ENCODE measurements around the gene BBLN.
"Not testable (repeated sequence)": the region's sequence is repeated elsewhere in the genome, so short reads cannot be mapped to it uniquely, and the experiment has no call there.

The BBLN gene

DNA sequence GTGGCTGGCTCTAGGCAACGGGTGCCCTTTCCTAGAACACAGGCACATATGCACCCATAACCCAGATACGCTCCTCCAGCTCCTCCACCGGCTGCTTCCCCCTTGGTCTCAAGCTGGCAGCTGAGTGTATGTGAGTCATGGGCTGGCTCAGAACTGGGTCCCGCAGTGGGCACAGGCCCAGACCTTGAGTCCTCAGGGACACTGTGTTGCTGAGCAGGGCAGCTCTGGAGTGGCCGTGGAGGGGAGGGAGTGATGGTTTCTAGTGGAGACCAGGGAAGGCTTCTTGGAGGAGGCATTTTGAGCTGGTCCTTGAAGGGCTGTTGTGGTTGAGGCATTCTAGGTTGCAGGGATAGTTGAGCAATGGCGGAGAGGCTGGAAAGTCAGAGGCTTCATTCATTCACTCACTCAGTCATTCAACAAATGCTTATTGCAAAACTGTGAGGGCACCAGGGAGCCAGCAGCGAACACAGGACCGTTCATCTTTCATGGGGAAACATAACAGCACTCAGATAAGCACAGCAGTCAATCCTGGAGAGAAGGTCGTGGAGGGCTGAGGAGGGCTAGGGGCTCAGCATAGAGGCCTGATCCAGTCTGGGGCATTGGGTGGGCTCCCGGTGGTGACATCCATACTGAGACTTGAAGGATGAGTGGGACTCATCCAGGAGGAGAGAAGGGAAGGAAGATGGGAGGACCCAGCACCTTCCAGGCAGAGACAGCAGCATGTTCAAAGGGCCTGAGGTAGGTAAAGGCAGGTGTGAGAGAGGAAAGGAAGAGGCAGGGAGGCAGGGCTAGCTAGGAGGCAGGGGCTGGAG is 2.4 kb downstream of the BBLN start:
- DNase-seq (ENCODE audit: low read depth in 4 of 4, low spot score in 1 of 4), result no peak

DNA sequence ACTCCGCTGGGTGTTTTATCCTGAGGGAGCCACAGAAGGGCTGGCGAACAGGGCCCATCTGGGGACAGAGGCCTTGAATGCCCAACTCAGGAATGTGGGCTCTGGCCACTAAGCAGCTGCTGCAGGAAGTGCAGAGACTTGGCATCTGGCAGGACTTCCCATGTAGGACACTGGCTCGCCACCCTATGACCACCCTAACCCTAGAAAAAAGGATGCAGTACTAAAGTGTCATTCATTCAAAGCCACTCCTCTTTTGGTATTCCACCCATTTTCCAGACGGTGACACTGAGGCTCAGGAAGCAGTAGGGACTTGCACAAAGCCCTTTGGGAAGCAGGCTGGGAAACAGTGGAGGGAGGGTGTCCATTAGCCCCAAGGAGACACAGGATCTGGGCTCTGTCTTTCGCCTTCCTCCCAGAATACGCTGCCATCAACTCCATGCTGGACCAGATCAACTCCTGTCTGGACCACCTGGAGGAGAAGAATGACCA is 3.0 kb downstream of the BBLN start:
- no peak for DNase-seq (ENCODE audit: low read depth in 4 of 4, low spot score in 1 of 4)

DNA sequence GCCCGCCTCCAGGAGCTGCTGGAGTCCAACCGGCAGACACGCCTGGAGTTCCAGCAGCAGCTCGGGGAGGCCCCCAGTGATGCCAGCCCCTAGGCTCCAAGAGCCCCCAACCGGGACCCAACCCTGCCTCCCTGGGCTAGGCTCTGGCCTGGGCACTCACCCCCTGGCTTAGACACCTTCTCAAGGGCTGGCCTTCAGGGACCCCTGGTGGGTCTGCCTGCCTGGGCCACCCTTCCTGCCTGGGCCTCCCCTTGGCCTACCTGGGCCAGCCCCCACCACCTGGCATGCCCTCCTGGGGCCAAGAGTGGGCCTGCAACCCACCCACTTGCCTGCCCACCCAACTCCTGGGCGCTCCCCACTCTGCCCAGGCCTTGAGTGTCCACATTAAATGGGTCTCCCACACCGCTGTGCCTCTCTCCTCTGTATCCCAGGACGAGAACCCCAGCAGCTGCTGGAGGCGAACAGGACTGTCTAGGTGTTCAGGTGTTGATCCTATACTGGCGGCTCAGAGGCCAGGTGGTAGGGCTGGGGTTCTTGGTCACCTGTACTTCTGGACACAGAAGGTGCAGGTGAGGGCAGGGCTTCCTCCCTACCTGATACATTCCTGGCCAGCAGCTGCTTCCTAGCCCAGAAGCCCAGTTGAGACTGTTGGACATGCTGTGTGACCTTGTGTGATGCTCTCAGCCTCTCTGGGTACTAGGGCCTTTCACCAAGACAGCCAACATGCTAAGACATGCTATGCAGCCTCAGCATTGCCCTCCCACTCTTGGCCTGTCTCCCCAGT is 3.6 kb downstream of the BBLN start:
- no peak for DNase-seq (ENCODE audit: low read depth in 4 of 4, low spot score in 1 of 4)

DNA sequence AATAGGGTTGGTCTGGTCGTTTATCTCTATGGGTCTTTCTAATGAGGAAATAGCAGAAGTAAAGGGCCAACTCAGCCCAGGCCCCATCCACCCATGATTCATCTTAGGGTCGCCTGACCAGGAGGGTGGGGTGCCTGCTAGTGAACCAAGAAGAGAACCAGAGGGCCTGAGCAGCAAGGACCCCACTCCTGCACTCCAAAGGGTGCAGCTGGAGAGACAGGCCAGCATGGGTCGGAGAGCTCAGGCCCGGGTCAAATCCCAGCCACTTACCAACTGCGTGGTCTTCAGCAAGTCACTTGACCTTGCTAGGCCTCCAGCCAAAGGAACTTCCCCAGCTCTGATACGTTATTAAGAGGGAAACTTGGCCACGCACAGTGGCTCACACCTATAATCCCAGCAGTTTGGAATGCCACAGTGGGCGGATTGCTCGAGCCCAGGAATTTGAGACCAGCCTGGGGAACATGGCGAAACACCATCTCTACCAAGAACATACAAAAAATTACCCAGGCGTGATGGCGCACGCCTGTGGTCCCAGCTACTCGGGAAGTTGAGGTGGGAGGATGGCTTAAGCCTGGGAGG is 4.3 kb downstream of the BBLN start:
- DNase-seq (ENCODE audit: low read depth in 4 of 4, low spot score in 1 of 4), result no peak

DNA sequence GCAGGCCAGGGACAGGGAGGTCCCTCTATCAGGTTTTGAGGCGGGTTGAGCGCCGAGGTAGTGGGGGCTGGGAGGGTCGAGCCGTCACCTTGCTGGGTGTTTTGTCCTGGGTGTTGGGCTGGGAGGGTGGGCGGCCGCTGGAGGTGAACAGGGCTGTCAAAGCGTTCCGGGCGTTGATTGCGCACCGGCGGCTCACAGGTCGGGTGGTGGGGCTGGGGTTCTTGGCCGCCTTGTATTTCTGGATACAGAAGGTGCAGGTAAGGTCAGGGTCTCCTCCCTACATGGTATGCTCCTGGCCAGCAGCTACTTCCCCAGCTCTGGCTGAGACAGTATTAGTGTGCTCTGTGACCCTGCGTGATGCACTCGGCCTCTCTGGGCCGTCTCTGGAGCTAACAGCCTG is 6.1 kb downstream of the BBLN start:
- DNase-seq (ENCODE audit: low read depth in 4 of 4, low spot score in 1 of 4), result no peak

DNA sequence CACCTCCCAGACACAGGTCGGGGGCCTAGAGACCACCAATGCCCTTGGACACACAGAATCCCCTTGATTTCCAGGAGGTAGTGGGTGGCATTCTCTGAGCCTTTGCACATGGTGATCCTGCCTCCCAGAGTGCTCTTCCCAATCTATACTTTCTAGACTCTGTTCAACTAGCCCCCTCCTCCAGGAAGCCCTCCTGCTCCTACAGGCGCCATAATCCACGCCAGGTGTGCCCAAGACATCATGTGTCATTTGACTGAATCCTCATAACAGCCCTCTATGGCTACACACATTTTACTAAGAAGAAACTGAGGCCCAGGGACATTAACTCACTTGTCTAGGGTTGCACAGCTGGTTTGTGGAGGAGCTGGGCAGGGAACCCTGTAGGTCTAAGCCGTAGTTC is 7.1 kb downstream of the BBLN start:
- no peak for DNase-seq (ENCODE audit: low read depth in 4 of 4, low spot score in 1 of 4)

DNA sequence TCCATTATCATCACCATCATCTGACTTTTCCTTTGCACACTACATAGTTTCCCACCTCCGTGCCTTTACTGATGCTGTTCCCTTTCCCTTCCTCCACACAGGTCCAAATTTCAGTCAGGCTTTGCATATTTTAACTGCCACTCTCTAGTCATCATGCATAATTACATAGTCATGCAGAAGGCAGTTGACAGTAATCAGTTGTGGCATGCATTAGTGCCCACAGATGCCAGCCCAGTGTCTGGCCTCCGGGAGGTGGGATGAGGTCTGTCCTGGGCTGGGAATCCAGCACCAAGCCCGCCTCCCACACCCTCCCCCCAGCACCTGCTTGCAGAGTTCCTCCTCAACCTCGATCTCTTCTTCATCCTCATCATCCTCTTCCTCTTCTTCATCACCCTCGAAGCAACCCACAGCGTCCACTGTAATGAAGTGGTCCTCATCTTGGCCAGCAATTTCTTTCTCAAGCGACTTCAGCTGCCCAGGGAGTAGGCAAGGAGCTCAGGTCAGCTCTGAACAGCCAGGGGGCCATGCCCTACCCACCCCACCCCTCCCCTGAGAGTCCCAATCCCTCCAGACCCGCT is 8.8 kb downstream of the BBLN start:
- no peak for DNase-seq (ENCODE audit: low read depth in 4 of 4, low spot score in 1 of 4)

DNA sequence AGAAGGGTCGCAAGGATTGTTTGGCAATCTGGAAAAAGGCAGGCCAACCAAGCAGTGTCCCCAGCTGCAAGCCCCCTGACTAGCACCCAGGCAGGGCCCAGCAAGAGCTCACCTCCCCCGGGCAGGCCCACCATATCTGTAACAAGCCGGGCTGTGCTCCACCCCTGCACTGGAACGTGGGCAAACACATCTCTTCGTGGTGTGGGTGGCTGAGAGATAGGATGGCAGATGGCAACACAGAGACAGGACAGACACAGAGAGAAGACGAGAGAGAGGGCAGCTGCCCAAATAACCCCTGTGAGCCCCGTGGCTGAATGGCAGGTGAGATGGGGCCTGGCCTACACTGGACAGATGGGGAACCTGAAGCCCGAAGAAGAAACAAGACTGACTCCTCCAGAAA is 9.4 kb downstream of the BBLN start:
- DNase-seq (ENCODE audit: low read depth in 4 of 4, low spot score in 1 of 4), result no peak

DNA sequence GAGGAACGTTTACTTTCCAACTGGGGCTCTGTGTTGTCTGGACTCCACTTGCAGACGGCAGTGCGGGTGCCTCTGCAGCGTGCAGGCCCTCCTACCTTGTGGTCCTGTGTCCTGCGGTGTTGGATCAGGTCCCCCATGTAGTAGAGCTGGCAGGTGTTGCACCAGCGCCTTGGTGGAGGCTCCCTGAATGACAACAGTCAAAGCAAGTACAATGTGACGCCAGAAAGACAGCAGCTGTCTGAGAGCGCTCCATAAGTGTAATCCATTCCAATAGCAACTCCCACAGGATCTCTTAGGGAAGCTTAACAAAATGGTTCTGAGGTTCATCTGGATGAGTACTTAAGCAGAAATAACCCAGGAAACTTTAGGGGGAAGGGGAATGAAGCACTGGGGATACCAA is 9.9 kb downstream of the BBLN start:
- no peak for DNase-seq (ENCODE audit: low read depth in 4 of 4, low spot score in 1 of 4)

DNA sequence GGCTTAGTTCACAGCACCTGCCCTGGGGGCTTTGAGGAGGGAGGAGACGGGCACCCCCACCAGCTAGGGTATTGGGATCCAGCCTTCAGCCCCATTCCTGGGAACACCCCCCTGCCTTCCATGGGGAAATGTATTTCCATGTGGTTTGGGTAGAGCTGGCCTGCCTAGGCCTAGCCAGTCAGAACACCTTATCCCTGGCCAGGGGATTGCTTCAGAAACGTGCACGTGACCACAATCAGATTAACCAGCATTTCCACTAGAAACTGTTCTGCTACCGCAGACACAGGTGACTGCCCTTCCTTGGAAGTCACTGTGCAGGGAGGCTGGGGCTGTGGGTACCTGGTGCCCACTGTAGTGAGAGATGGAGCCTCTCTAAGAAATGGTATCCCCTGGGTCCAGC is 14.0 kb downstream of the BBLN start:
- no peak for DNase-seq (ENCODE audit: low read depth in 4 of 4, low spot score in 1 of 4)

DNA sequence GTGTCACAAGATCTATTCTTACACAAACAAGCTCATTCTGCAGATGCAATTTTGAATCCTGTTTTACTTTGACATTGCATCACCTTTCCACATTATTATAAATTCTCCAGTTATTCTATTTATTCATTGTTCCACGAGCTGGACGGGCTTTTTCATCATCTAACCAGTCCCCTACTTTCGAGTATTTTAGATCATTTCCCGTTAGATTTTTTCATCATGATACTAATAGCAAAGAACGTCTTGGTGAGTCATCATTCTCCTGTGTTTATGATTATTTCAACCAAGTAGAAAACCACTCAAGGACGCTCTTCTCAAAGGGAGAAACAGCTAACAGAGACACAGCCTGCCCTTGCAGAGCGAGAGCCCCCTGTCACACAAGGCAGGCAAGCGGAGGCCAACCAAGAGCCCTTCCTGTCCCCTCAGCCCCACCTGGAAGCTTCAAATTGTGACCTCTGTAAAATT is 15.1 kb downstream of the BBLN start:
- no peak for DNase-seq (ENCODE audit: low read depth in 4 of 4, low spot score in 1 of 4)

DNA sequence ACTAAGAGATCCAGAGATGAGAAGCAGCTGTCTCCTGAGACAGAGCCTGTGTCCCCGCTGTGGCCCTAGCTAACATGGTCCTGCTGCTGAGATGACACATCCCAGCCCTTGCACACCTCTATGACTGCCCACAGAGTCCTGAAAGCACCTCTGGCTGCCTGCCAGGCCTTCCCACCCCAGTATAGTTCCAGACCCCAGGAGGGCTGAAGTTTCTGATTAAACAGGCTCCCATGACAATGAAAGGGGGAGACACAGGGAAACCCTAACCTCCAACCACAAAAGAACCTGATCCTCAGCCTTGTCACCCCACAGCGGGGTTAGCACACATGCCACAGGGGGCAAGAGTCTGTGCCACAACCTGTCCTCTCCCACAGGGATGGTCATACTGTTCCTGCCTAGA is 15.7 kb downstream of the BBLN start:
- no peak for DNase-seq (ENCODE audit: low read depth in 4 of 4, low spot score in 1 of 4)

DNA sequence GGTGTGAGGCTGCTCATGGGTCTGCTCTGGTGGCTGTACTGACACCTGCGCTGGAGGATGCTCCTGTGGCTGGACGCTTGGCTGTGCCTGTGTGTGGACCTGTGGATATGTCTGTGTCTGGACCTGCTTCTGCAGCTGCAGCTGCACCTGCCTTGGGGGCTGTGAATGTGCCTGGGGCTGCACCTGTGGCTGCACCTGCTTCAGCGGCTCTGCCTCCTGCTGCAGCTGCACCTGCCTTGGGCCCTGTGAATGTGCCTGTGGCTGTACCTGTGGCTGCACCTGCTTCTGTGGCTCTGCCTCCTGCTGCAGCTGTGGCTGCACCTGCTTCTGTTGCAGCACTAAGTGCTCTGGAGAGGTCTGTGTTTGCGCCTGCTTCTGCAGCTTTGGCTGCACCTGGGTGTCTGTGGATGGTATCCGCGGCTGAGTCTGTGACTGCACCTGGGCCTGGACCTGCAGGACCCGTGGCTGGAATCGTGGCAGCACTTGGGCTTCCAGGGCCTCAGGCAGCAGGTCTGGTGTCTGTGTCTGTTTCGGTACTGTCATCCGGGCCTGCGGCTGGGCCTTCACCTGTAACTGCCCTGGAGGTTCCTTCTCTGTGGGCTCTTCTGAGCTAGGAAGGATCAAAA is 18.9 kb downstream of the BBLN start:
- no peak for DNase-seq (ENCODE audit: low read depth in 4 of 4, low spot score in 1 of 4)

DNA sequence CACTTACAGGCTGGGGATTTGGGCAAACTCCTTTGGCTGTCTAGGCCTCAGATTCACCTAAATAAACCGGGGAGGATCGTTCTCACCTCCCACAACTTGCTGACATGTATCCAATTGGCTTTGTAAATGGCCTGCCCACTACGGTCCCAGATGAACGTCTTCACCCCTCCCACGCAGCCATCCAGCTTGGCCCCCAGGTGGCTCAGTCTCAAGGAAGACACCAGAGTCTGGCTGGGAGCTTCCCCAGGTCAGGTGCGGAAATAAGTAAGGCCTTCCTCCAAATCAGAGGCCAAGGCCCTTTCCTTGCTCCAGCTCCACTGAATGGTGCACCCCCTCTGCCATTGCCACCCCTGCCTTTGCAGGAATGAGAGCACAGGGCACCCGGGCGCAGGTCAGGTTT is 19.9 kb downstream of the BBLN start:
- no peak for DNase-seq (ENCODE audit: low read depth in 4 of 4, low spot score in 1 of 4)

DNA sequence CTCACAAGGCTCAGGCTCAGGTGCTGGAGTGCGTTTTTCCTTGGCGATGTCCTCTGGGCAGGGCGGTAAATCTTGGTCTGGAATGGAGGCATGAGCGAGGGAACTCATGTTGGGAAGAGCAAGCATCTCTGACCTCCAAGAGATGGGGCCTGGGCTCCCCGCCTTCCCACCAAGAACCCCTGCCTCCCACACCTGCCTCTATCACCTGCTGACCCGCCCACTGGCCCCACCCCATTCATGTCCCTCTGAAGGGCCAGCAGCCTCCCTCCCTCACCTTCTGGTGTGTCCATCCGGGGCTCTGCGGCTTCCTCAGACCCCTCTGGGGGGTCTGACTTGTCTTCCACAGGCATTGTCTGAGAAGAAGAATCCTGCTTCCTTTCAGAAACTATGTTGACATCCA is 20.4 kb downstream of the BBLN start:
- DNase-seq (ENCODE audit: low read depth in 4 of 4, low spot score in 1 of 4), result no peak

DNA sequence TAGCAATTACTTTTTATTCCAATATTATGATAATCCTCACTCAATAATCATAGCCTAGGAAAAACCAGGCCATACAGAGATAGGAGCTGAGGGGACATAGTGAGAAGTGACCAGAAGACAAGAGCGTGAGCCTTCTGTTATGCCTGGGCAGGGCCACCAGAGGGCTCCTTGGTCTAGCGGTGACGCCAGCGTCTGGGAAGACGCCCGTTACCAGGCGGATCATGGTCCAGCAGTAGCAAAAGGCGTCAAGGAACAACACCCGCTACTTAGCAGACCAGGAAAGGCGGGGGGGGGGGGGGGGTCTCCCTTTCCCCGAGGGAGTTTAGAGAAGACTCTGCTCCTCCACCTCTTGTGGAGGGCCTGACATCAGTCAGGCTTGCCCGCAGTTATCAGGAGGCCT is 21.4 kb downstream of the BBLN start:
- not testable (repeated sequence) for DNase-seq (ENCODE audit: low read depth in 4 of 4, low spot score in 1 of 4)

DNA sequence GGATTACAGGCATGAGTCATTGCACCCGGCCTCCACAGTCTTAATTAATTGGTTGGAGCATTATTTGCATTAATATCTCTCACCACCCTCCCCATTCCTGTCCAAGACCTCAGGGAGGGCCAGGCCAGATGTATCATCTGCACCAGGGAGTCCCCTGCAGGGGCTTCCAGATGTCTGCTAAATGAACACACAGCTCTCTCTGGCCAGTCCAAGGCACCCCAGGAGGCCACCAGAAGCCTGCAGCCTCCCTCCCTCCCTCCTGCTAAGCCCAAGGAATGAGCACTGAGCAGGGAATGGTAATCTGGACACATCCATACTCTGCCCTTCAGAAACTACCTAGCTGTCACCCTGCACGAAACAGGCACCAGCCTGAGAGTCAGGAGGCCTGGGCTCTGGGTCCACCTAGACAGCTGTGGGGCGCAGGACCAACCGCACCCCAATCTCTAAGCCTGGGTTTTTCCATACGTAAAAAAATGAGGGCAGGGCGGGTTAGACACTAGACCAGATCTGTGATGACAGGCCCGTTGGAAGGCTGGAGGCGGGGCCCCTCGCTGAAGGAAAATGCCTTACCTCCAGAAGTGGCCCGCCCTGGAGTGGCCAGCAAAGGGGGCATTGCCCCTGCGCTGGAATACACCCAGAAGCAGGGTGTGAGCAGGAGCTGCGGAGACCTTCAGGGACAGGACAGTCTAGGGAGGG is 23.0 kb downstream of the BBLN start:
- DNase-seq (ENCODE audit: low read depth in 4 of 4, low spot score in 1 of 4), result no peak

DNA sequence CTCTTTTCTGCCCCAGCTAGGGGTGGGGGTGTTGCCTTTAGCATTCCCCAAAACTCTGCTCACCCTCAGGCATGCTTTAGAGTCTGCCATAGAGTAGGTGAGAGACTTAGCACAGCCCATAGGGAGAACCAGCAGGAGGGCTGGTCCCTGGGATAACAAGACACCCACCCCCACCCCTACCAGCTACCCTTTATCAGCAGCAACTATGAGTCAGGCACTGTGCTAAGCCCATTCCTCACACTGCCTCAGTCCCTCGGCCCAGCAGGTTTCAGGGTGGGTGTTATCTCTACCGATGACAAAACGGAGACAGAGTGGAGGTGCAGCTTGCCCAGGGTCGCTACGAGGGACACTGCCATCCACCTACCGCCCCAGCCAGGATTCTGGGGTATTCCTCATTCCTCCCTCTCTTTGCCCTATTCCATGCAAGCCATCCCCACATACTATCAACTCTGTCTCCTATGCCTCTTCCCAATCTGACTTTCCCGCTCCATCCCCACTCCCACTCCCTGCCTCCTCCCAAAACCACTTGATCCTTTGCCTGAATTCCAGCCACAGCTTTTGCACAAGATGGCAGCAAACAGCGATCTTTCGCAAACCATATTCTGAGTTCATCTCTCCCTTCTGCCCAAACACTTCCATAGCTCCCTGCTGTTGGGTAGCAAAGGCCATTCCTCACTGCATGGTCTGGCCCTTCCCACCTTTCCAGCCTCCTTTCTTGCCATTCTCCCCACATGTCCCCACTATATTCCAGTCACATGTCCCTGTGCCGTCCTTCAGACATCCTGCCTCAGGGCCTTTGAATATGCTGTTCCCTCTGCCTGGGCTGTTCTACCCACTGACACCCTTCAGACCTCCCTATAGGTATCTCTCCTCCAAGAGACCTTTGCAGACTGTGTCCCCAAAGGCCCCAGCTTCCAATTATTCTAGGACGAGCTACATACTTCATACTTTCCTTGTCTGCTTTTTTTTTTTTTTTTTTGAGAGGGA is 26.2 kb downstream of the BBLN start:
- no peak for DNase-seq (ENCODE audit: low read depth in 4 of 4, low spot score in 1 of 4)

DNA sequence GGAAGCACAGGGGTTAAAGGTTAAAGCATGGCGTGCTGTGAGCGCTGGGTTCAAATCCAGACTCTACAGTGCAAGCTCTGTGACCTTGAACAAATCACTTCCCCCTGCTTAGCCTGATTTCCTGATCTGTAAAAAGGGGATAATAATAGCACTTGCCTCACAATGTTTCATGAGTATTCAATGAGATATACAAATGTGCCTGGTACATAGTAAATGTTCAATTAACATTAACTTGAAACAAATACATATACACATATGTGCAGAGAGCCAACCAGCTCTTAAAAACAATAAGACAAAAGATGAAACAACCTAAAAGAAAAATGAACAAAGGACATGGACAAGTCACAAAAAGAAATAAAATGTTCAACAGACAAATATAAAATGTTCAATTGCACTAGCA is 27.3 kb downstream of the BBLN start:
- no peak for DNase-seq (ENCODE audit: low read depth in 4 of 4, low spot score in 1 of 4)
